HEK293 (cell line): ENCODE measurements around the gene KCTD2.

Experiments
- CTCF ChIA-PET: fragments of 350-600 bp; formaldehyde crosslinking; extraction: SDS; loops from one replicate; lab custom pipeline; 2021; ENCODE audit warnings: antibody characterized with exemption; lab: Yijun Ruan, JAX
- POLR2A ChIA-PET: fragments of 300-600 bp; formaldehyde crosslinking; extraction: SDS; loops from one replicate; lab custom pipeline; 2020; ENCODE audit warnings: antibody characterized with exemption, inconsistent platforms; lab: Yijun Ruan, JAX
- H3K27ac ChIP-seq: fragments of 200-500 bp; sonication (Bioruptor generic); 2 replicates; pipeline ENCODE4 v1.5.1; 2014; ENCODE audit warnings: low read depth, low read length, control low read depth, inconsistent platforms; ENCODE audit errors: extremely low read depth
- H3K36me3 ChIP-seq, 2 experiments: fragments of 200-500 bp in 1 of 2; sonication (Bioruptor generic) in 1 of 2; 1 replicate in 1 of 2; 2 replicates in 1 of 2; pipeline ENCODE4 v1.5.1; 2014 to 2017; ENCODE audit warnings: inconsistent platforms in 2 of 2, low read length in 2 of 2; ENCODE audit not compliant: control insufficient read depth in 2 of 2, insufficient read depth in 1 of 2
- H3K4me1 ChIP-seq: fragments of 200-500 bp; sonication (Bioruptor generic); 2 replicates; pipeline ENCODE4 v1.5.1; 2014; ENCODE audit warnings: mild to moderate bottlenecking, low read length, inconsistent platforms; ENCODE audit not compliant: control insufficient read depth, insufficient read depth
- H3K4me3 ChIP-seq: 2 replicates; pipeline ENCODE4 v1.5.1; 2011; ENCODE audit warnings: low read depth, mild to moderate bottlenecking, control low read depth, low read length, moderate library complexity
- H3K9me3 ChIP-seq: fragments of 200-500 bp; sonication (Bioruptor generic); 2 replicates; pipeline ENCODE4 v1.5.1; 2014; ENCODE audit warnings: low read depth, low read length, inconsistent platforms; ENCODE audit not compliant: control insufficient read depth, insufficient read depth
- CTCF ChIP-seq: fragments of 450-650 bp; formaldehyde crosslinking; IDR thresholded peaks from 2 replicates; pipeline ENCODE4 v1.5.1; 2016; ENCODE audit warnings: missing biosample characterization, missing genetic modification characterization
- GLI2 ChIP-seq: fragments of 450-650 bp; formaldehyde crosslinking; IDR thresholded peaks from 2 replicates; pipeline ENCODE4; 2017; ENCODE audit warnings: missing biosample characterization, missing genetic modification characterization, low read depth, borderline replicate concordance
- GLIS2 ChIP-seq: fragments of 450-650 bp; formaldehyde crosslinking; IDR thresholded peaks from 2 replicates; pipeline ENCODE4 v1.5.1; 2016; ENCODE audit warnings: missing biosample characterization, missing genetic modification characterization
- HOXD13 ChIP-seq: sonication (generic); formaldehyde crosslinking; IDR thresholded peaks from 2 replicates; pipeline ENCODE4 v1.8.0; 2022; ENCODE audit warnings: missing genetic modification reagents, borderline replicate concordance
- IKZF3 ChIP-seq: fragments of 450-650 bp; IDR thresholded peaks from 2 replicates; pipeline ENCODE4 v1.5.0; 2018; ENCODE audit warnings: missing biosample characterization, mild to moderate bottlenecking, missing genetic modification characterization, moderate library complexity
- KLF7 ChIP-seq: fragments of 450-650 bp; formaldehyde crosslinking; IDR thresholded peaks from 2 replicates; pipeline ENCODE4 v1.5.1; 2016; ENCODE audit warnings: missing biosample characterization, missing genetic modification characterization, borderline replicate concordance
- MEIS1 ChIP-seq: sonication (generic); formaldehyde crosslinking; IDR thresholded peaks from 2 replicates; pipeline ENCODE4 v1.8.1; 2022; ENCODE audit warnings: missing genetic modification reagents, mild to moderate bottlenecking, borderline replicate concordance
- PRDM2 ChIP-seq: fragments of 450-650 bp; formaldehyde crosslinking; IDR thresholded peaks from 2 replicates; pipeline ENCODE4 v1.5.1; 2016; ENCODE audit warnings: missing biosample characterization, missing genetic modification characterization, borderline replicate concordance
- REPIN1 ChIP-seq: fragments of 450-650 bp; formaldehyde crosslinking; IDR thresholded peaks from 2 replicates; pipeline ENCODE4 v1.5.1; 2017; ENCODE audit warnings: missing biosample characterization, missing genetic modification characterization, low read depth
- ZBTB21 ChIP-seq: fragments of 450-650 bp; formaldehyde crosslinking; IDR thresholded peaks from 2 replicates; pipeline ENCODE4 v1.5.1; 2017; ENCODE audit warnings: missing biosample characterization, missing genetic modification characterization
- ZNF121 ChIP-seq: fragments of 450-650 bp; formaldehyde crosslinking; IDR thresholded peaks from 2 replicates; pipeline ENCODE4 v1.5.1; 2016; ENCODE audit warnings: missing biosample characterization, missing genetic modification characterization
- ZNF148 ChIP-seq: fragments of 450-650 bp; formaldehyde crosslinking; IDR thresholded peaks from 2 replicates; pipeline ENCODE4 v1.5.0; 2017; ENCODE audit warnings: missing biosample characterization, missing genetic modification characterization, borderline replicate concordance
- ZNF18 ChIP-seq: fragments of 450-650 bp; formaldehyde crosslinking; IDR thresholded peaks from 2 replicates; pipeline ENCODE4 v1.5.1; 2016; ENCODE audit warnings: missing biosample characterization, missing genetic modification characterization
- ZNF19 ChIP-seq: fragments of 450-650 bp; formaldehyde crosslinking; IDR thresholded peaks from 2 replicates; pipeline ENCODE4; 2016; ENCODE audit warnings: missing biosample characterization, missing genetic modification characterization, low read depth
- ZNF302 ChIP-seq: fragments of 450-650 bp; formaldehyde crosslinking; IDR thresholded peaks from 2 replicates; pipeline ENCODE4 v1.5.1; 2016; ENCODE audit warnings: missing biosample characterization, missing genetic modification characterization, low read depth
- ZNF366 ChIP-seq: fragments of 450-650 bp; formaldehyde crosslinking; conservative IDR thresholded peaks from 2 replicates; pipeline ENCODE4 v1.5.1; 2016; ENCODE audit warnings: missing biosample characterization, missing genetic modification characterization
- ZNF423 ChIP-seq: fragments of 450-650 bp; formaldehyde crosslinking; IDR thresholded peaks from 2 replicates; pipeline ENCODE4 v1.5.1; 2016; ENCODE audit warnings: missing biosample characterization, missing genetic modification characterization
- ZNF530 ChIP-seq: fragments of 450-650 bp; formaldehyde crosslinking; IDR thresholded peaks from 2 replicates; pipeline ENCODE4 v1.5.1; 2016; ENCODE audit warnings: low read depth, missing biosample characterization, missing genetic modification characterization
- ZNF571 ChIP-seq: fragments of 450-650 bp; formaldehyde crosslinking; IDR thresholded peaks from 2 replicates; pipeline ENCODE4 v1.5.0; 2017; ENCODE audit warnings: missing biosample characterization, missing genetic modification characterization
- ZNF585B ChIP-seq: fragments of 450-650 bp; formaldehyde crosslinking; IDR thresholded peaks from 2 replicates; pipeline ENCODE4 v1.5.1; 2016; ENCODE audit warnings: missing biosample characterization, missing genetic modification characterization
- ZNF596 ChIP-seq: fragments of 450-650 bp; IDR thresholded peaks from 2 replicates; pipeline ENCODE4 v1.5.0; 2018; ENCODE audit warnings: missing biosample characterization, mild to moderate bottlenecking, missing genetic modification characterization, moderate library complexity
- ZNF791 ChIP-seq: fragments of 450-650 bp; formaldehyde crosslinking; IDR thresholded peaks from 2 replicates; pipeline ENCODE4 v1.5.1; 2016; ENCODE audit warnings: missing biosample characterization, missing genetic modification characterization

The KCTD2 gene

GRCh38 chr17:75034236-75034908 lies 12.7 kb upstream of the KCTD2 start (continued):
- TF ChIP-seq ZNF19 (tag by site-specific recombination) (no peak), REPIN1 (0 out of 2 replicates have a peak, but pooled peaks have one; percentile 15), CTCF (tag by site-specific recombination) (peak; percentile 51), KLF7 (no peak; the same call in 1 of the 2 replicates), ZNF791 (tag by site-specific recombination) (no peak), MEIS1 (CRISPR knock-in tag) (no peak), GLI2 (no peak), ZNF530 (tag by site-specific recombination) (no peak), ZNF423 (tag by site-specific recombination) (no peak)

- CTCF ChIA-PET: interaction anchor here (0.7 to 3.3 kb wide), 4 partner anchors 49 to 78 kb away, joined by 3 to 14 read pairs (median 6); no protein-coding TSS in a partner anchor
- Histone ChIP-seq H3K4me1 (peaks cover 19% of the 10 kb centered on the region), H3K27ac (peak overlapping the region; percentile 92), H3K4me3 (no peak overlapping the region), H3K36me3 (peaks cover 16 to 35% of the 10 kb centered on the region in 2 experiments), H3K9me3 (no peaks in the 10 kb centered on the region)
- POLR2A ChIA-PET: interaction anchor here (1.1 to 3.6 kb wide), 4 partner anchors 10 to 164 kb away, joined by 3 to 46 read pairs (median 14); partner anchors contain the start of genes ATP5PD, CDR2L, FDXR and MRPL58
- peak; percentile 90 for TF ChIP-seq ZNF18
- no peak for TF ChIP-seq ZNF302 (tag by site-specific recombination)
- TF ChIP-seq ZNF585B: no peak
- TF ChIP-seq ZNF148 (tag by site-specific recombination): no peak
- TF ChIP-seq HOXD13 (CRISPR knock-in tag): no peak
- TF ChIP-seq PRDM2 (tag by site-specific recombination): no peak
- peak; percentile 89 for TF ChIP-seq ZNF366 (tag by site-specific recombination)
- TF ChIP-seq ZBTB21: no peak
- TF ChIP-seq IKZF3: peak; percentile 53; the same call in 1 of the 2 replicates
- no peak for TF ChIP-seq ZNF571
- TF ChIP-seq ZNF596 (tag by site-specific recombination): no peak
- peak; percentile 86 for TF ChIP-seq GLIS2 (tag by site-specific recombination)
- TF ChIP-seq ZNF121 (tag by site-specific recombination): no peak
Measured at GRCh38 chr17:75036643-75037268, 10.3 kb upstream of the KCTD2 start.
